HEK293 (cell line): Measurements from ENCODE around the gene SPIRE1.
A peak's percentile ranks its signal among the peaks of the same experiment; 100 is the strongest.
"Not testable (repeated sequence)": the region's sequence is repeated elsewhere in the genome, so short reads cannot be mapped to it uniquely, and the experiment has no call there.

Source experiments
- CTCF ChIA-PET: fragments of 350-600 bp; formaldehyde crosslinking; extraction: SDS; loops from one replicate; lab custom pipeline; 2021; ENCODE audit warnings: antibody characterized with exemption; lab: Yijun Ruan, JAX
- POLR2A ChIA-PET: fragments of 300-600 bp; formaldehyde crosslinking; extraction: SDS; loops from one replicate; lab custom pipeline; 2020; ENCODE audit warnings: antibody characterized with exemption, inconsistent platforms; lab: Yijun Ruan, JAX
- H3K27ac ChIP-seq: fragments of 200-500 bp; sonication (Bioruptor generic); 2 replicates; pipeline ENCODE4 v1.5.1; 2014; ENCODE audit warnings: low read depth, low read length, control low read depth, inconsistent platforms; ENCODE audit errors: extremely low read depth
- H3K36me3 ChIP-seq, 2 experiments: fragments of 200-500 bp in 1 of 2; sonication (Bioruptor generic) in 1 of 2; 1 replicate in 1 of 2; 2 replicates in 1 of 2; pipeline ENCODE4 v1.5.1; 2014 to 2017; ENCODE audit warnings: inconsistent platforms in 2 of 2, low read length in 2 of 2; ENCODE audit not compliant: control insufficient read depth in 2 of 2, insufficient read depth in 1 of 2
- H3K4me1 ChIP-seq: fragments of 200-500 bp; sonication (Bioruptor generic); 2 replicates; pipeline ENCODE4 v1.5.1; 2014; ENCODE audit warnings: mild to moderate bottlenecking, low read length, inconsistent platforms; ENCODE audit not compliant: control insufficient read depth, insufficient read depth
- H3K4me3 ChIP-seq: 2 replicates; pipeline ENCODE4 v1.5.1; 2011; ENCODE audit warnings: low read depth, mild to moderate bottlenecking, control low read depth, low read length, moderate library complexity
- H3K9me3 ChIP-seq: fragments of 200-500 bp; sonication (Bioruptor generic); 2 replicates; pipeline ENCODE4 v1.5.1; 2014; ENCODE audit warnings: low read depth, low read length, inconsistent platforms; ENCODE audit not compliant: control insufficient read depth, insufficient read depth
- GLI2 ChIP-seq: fragments of 450-650 bp; formaldehyde crosslinking; IDR thresholded peaks from 2 replicates; pipeline ENCODE4; 2017; ENCODE audit warnings: missing biosample characterization, missing genetic modification characterization, low read depth, borderline replicate concordance
- KLF1 ChIP-seq: fragments of 450-650 bp; formaldehyde crosslinking; IDR thresholded peaks from 2 replicates; pipeline ENCODE4 v1.5.1; 2016; ENCODE audit warnings: missing biosample characterization, missing genetic modification characterization
- KLF17 ChIP-seq: fragments of 450-650 bp; formaldehyde crosslinking; IDR thresholded peaks from 2 replicates; pipeline ENCODE4 v1.5.1; 2016; ENCODE audit warnings: missing biosample characterization, missing genetic modification characterization
- PRDM1 ChIP-seq: fragments of 450-650 bp; formaldehyde crosslinking; IDR thresholded peaks from 2 replicates; pipeline ENCODE4; 2016; ENCODE audit warnings: missing biosample characterization, missing genetic modification characterization
- PRDM6 ChIP-seq: fragments of 450-650 bp; formaldehyde crosslinking; IDR thresholded peaks from 2 replicates; pipeline ENCODE4 v1.5.1; 2017; ENCODE audit warnings: missing biosample characterization, missing genetic modification characterization
- ZFHX2 ChIP-seq: fragments of 450-650 bp; formaldehyde crosslinking; conservative IDR thresholded peaks from 2 replicates; pipeline ENCODE4 v1.5.1; 2016; ENCODE audit warnings: missing biosample characterization, missing genetic modification characterization
- ZIC2 ChIP-seq: fragments of 450-650 bp; formaldehyde crosslinking; IDR thresholded peaks from 2 replicates; pipeline ENCODE4 v1.5.1; 2016; ENCODE audit warnings: missing biosample characterization, missing genetic modification characterization
- ZNF121 ChIP-seq: fragments of 450-650 bp; formaldehyde crosslinking; IDR thresholded peaks from 2 replicates; pipeline ENCODE4 v1.5.1; 2016; ENCODE audit warnings: missing biosample characterization, missing genetic modification characterization
- ZNF335 ChIP-seq: fragments of 450-650 bp; formaldehyde crosslinking; conservative IDR thresholded peaks from 2 replicates; pipeline ENCODE4 v1.5.1; 2016; ENCODE audit warnings: missing biosample characterization, missing genetic modification characterization
- ZNF341 ChIP-seq: fragments of 450-650 bp; formaldehyde crosslinking; IDR thresholded peaks from 2 replicates; pipeline ENCODE4; 2016; ENCODE audit warnings: low read depth, missing biosample characterization, missing genetic modification characterization
- ZNF571 ChIP-seq: fragments of 450-650 bp; formaldehyde crosslinking; IDR thresholded peaks from 2 replicates; pipeline ENCODE4 v1.5.0; 2017; ENCODE audit warnings: missing biosample characterization, missing genetic modification characterization
- ZNF600 ChIP-seq: fragments of 450-650 bp; formaldehyde crosslinking; IDR thresholded peaks from 2 replicates; pipeline ENCODE4 v1.5.1; 2016; ENCODE audit warnings: missing biosample characterization, missing genetic modification characterization
- ZNF677 ChIP-seq: fragments of 450-650 bp; IDR thresholded peaks from 2 replicates; pipeline ENCODE4 v1.5.0; 2018; ENCODE audit warnings: missing biosample characterization, mild to moderate bottlenecking, missing genetic modification characterization, moderate library complexity

SPIRE1 gene

GRCh38 chr18:12416098-12416729 lies 241.7 kb downstream of the SPIRE1 start:
- no peak overlapping the region for H3K4me3 ChIP-seq
- TF ChIP-seq PRDM6 (no peak), ZNF121 (tag by site-specific recombination) (peak; percentile 97), ZNF335 (tag by site-specific recombination) (peak; percentile 95)
- ChIA-PET CTCF (interaction anchor here (0.7 to 1.4 kb wide), 2 partner anchors 24 to 201 kb away, joined by 3 to 4 read pairs; no protein-coding TSS in a partner anchor), POLR2A (interaction anchor here (0.6 kb wide), 1 partner anchor 42 kb away, joined by 5 read pairs; no protein-coding TSS in a partner anchor)
- no peaks in the 10 kb centered on the region; a peak in 1 of 3 replicates for H3K36me3 ChIP-seq
- peak overlapping the region; percentile 31; the same call in 1 of the 2 replicates for H3K27ac ChIP-seq
- H3K9me3 ChIP-seq, result no peaks in the 10 kb centered on the region
- peaks cover 8% of the 10 kb centered on the region; the same call in 1 of the 2 replicates for H3K4me1 ChIP-seq

- Histone ChIP-seq H3K9me3 (no peaks in the 10 kb centered on the region), H3K36me3 (no peaks in the 10 kb centered on the region; a peak in 1 of 3 replicates), H3K4me1 (peaks cover 16% of the 10 kb centered on the region; the same call in 1 of the 2 replicates), H3K4me3 (no peak overlapping the region), H3K27ac (no peak overlapping the region)
- ChIA-PET CTCF (interaction anchor here (0.5 to 1.3 kb wide), 5 partner anchors 11 to 239 kb away, joined by 3 to 8 read pairs (median 4); no protein-coding TSS in a partner anchor), POLR2A (no interaction called here)
- TF ChIP-seq KLF17 (tag by site-specific recombination) (no peak), ZNF341 (tag by site-specific recombination) (peak; percentile 26; the same call in 1 of the 2 replicates), ZNF677 (tag by site-specific recombination) (no peak)
Observed at GRCh38 chr18:12411456-12411855, 246.5 kb downstream of the SPIRE1 start.

- H3K27ac ChIP-seq, result not testable (repeated sequence)
Observed at GRCh38 chr18:12410747-12411146, 247.2 kb downstream of the SPIRE1 start.

GRCh38 chr18:12410081-12410481 lies 247.8 kb downstream of the SPIRE1 start:
- Histone ChIP-seq H3K4me1 (peaks cover 10% of the 10 kb centered on the region; the same call in 1 of the 2 replicates), H3K27ac (0 out of 2 replicates have a peak overlapping the region, but pooled peaks have one; percentile 0), H3K36me3 (no peaks in the 10 kb centered on the region; a peak in 1 of 3 replicates), H3K9me3 (no peaks in the 10 kb centered on the region), H3K4me3 (no peak overlapping the region)
- CTCF ChIA-PET, result interaction anchor here (0.5 to 1.2 kb wide), 5 partner anchors 16 to 249 kb away, joined by 3 to 5 read pairs (median 3); no protein-coding TSS in a partner anchor
- TF ChIP-seq ZNF600 (tag by site-specific recombination) (peak; percentile 62; the same call in 1 of the 2 replicates), PRDM1 (tag by site-specific recombination) (peak; percentile 13; the same call in 1 of the 2 replicates), ZIC2 (peak; percentile 27; the same call in 1 of the 2 replicates), ZNF571 (tag by site-specific recombination) (no peak), GLI2 (tag by site-specific recombination) (no peak)
- TF ChIP-seq, all 188 proteins: peak for 3
- POLR2A ChIA-PET, result interaction anchor here (1.3 kb wide), 1 partner anchor 33 kb away, joined by 6 read pairs; the partner anchor contains the start of gene AFG3L2

More at GRCh38 chr18:12410747-12411146, 247.2 kb downstream of the SPIRE1 start:
- H3K4me3 ChIP-seq, H3K36me3 ChIP-seq, POLR2A ChIA-PET, H3K9me3 ChIP-seq: not testable (repeated sequence)
- CTCF ChIA-PET, result interaction anchor here (1.2 kb wide), 1 partner anchor 16 kb away, joined by 3 read pairs; no protein-coding TSS in a partner anchor
- TF ChIP-seq ZFHX2 (tag by site-specific recombination) (peak; percentile 35; the same call in 1 of the 2 replicates), KLF1 (tag by site-specific recombination) (peak; percentile 76)
- H3K4me1 ChIP-seq, result peaks cover 14% of the 10 kb centered on the region; the same call in 1 of the 2 replicates
